Vagina (tissue), 2 donors: ENCODE data around the gene L2HGDH.

Source experiments
- CTCF ChIP-seq, 3 experiments: fragments of 450-650 bp in 2 of 3; fragments of 200-600 bp in 1 of 3; sonication (generic) in 1 of 3; IDR thresholded peaks; one replicate each; pipeline ENCODE4 v1.5.1; 2017 to 2019; ENCODE audit warnings: antibody characterized with exemption in 3 of 3, mild to moderate bottlenecking in 2 of 3, moderate library complexity in 2 of 3
- POLR2AphosphoS5 ChIP-seq, 2 donors: sonication (generic); formaldehyde crosslinking; IDR thresholded peaks; one replicate each; pipeline ENCODE4 v1.9.0; 2017; ENCODE audit warnings: antibody characterized with exemption in 2 of 2, mild to moderate bottlenecking in 2 of 2, low read depth in 1 of 2; ENCODE audit not compliant: insufficient read depth in 1 of 2

DNA sequence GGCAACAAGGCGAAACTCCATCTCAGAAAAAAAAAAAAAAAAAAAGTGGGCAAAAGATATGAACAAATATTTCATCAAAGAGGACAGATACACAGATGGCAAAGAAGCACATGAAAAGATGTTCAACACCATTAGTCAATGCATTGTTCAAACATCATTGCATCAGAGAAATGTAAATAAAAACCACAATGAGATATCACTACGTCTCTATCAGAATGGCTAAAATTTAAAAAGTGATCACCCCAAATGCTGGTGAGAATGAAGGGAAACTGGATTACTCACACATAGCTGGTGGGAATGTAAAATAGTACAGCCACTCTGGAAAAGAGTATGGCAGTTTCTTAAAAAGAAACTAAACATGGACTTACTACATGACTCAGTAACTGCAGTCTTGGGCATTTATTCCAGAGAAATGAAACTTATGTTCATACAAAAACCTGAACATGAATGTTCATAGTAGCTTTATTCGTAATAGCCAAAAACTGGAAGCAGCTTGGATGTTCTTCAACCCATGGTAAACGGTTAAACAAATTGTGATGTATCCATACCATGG lies 3.6 kb downstream of the L2HGDH start:
- no peak for TF ChIP-seq CTCF (IDR thresholded peaks at IDR 0.05)
- TF ChIP-seq POLR2AphosphoS5 (IDR thresholded peaks at IDR 0.05; ENCODE audit: insufficient read depth in 1 of 2, low read depth in 1 of 2) = no peak
